Measurements from ENCODE around the gene PSTPIP1.
A peak's percentile ranks its signal among the peaks of the same experiment; 100 is the strongest.

Gene PSTPIP1

GRCh38 chr15:77038312-77039216, 43.6 kb downstream of the PSTPIP1 start:
- H3K9me3 ChIP-seq, result no peaks in the 10 kb centered on the region

GRCh38 chr15:77039217-77039533, 44.2 kb downstream of the PSTPIP1 start:
- H3K4me3 ChIP-seq, result no peak overlapping the region
- peaks cover 20% of the 10 kb centered on the region for H3K4me1 ChIP-seq
- H3K27ac ChIP-seq, result no peak overlapping the region
- H3K4me2 ChIP-seq, result no peak overlapping the region
- peaks cover 31% of the 10 kb centered on the region; the same call in 1 of the 2 replicates for H4K20me1 ChIP-seq
- peaks cover 49% of the 10 kb centered on the region for H3K36me3 ChIP-seq
- TF ChIP-seq Cebpa-rat (IDR thresholded peaks at IDR 0.05), result no peak
- H3K9me3 ChIP-seq, result no peaks in the 10 kb centered on the region
- no peak overlapping the region for H3K9ac ChIP-seq
- H3K27me3 ChIP-seq, result no peaks in the 10 kb centered on the region

More at GRCh38 chr15:77038312-77039216, 43.6 kb downstream of the PSTPIP1 start:
- H4K20me1 ChIP-seq, result peaks cover 26% of the 10 kb centered on the region; the same call in 1 of the 2 replicates
- H3K4me1 ChIP-seq, result peaks cover 18% of the 10 kb centered on the region
- H3K9ac ChIP-seq, result no peak overlapping the region
- no peak for TF ChIP-seq Cebpa-rat (IDR thresholded peaks at IDR 0.05)
- no peak overlapping the region for H3K4me2 ChIP-seq
- H3K27ac ChIP-seq, result no peak overlapping the region
- no peak overlapping the region for H3K4me3 ChIP-seq
- H3K36me3 ChIP-seq, result peaks cover 43% of the 10 kb centered on the region
- H3K27me3 ChIP-seq, result no peaks in the 10 kb centered on the region

GRCh38 chr15:77039848-77040247, 44.9 kb downstream of the PSTPIP1 start:
- Histone ChIP-seq H3K4me1 (peaks cover 27% of the 10 kb centered on the region), H3K36me3 (peaks cover 55% of the 10 kb centered on the region), H3K9ac (no peak overlapping the region), H3K4me3 (no peak overlapping the region), H3K9me3 (no peaks in the 10 kb centered on the region), H3K27me3 (no peaks in the 10 kb centered on the region), H3K27ac (no peak overlapping the region), H3K4me2 (no peak overlapping the region), H4K20me1 (peaks cover 38% of the 10 kb centered on the region; the same call in 1 of the 2 replicates)
- TF ChIP-seq Cebpa-rat (IDR thresholded peaks at IDR 0.05), result no peak

GRCh38 chr15:77040673-77041072, 45.7 kb downstream of the PSTPIP1 start:
- Histone ChIP-seq H3K4me2 (peak overlapping the region; percentile 66), H3K36me3 (peaks cover 59% of the 10 kb centered on the region)
- TF ChIP-seq Cebpa-rat (IDR thresholded peaks at IDR 0.05), result no peak

GRCh38 chr15:77042245-77042919, 47.5 kb downstream of the PSTPIP1 start:
- Histone ChIP-seq H3K9ac (no peak overlapping the region), H3K4me2 (no peak overlapping the region), H3K27me3 (no peaks in the 10 kb centered on the region), H3K4me1 (peaks cover 33% of the 10 kb centered on the region), H3K27ac (no peak overlapping the region), H4K20me1 (peaks cover 45% of the 10 kb centered on the region; the same call in 1 of the 2 replicates), H3K9me3 (no peaks in the 10 kb centered on the region), H3K4me3 (no peak overlapping the region), H3K36me3 (peaks cover 59% of the 10 kb centered on the region)
- TF ChIP-seq Cebpa-rat (IDR thresholded peaks at IDR 0.05), result no peak

More at GRCh38 chr15:77040673-77041072, 45.7 kb downstream of the PSTPIP1 start:
- H3K9ac ChIP-seq, result peak overlapping the region; percentile 9; the same call in 1 of the 2 replicates
- no peak overlapping the region for H3K4me3 ChIP-seq
- H4K20me1 ChIP-seq, result peaks cover 45% of the 10 kb centered on the region; the same call in 1 of the 2 replicates
- H3K27ac ChIP-seq, result peak overlapping the region; percentile 42; the same call in 1 of the 2 replicates
- H3K9me3 ChIP-seq, result no peaks in the 10 kb centered on the region
- no peaks in the 10 kb centered on the region for H3K27me3 ChIP-seq
- H3K4me1 ChIP-seq, result peaks cover 33% of the 10 kb centered on the region

- H3K9ac ChIP-seq, result no peak overlapping the region
- no peak overlapping the region for H3K4me3 ChIP-seq
- TF ChIP-seq Cebpa-rat (IDR thresholded peaks at IDR 0.05), result no peak
- no peaks in the 10 kb centered on the region for H3K9me3 ChIP-seq
- H3K27me3 ChIP-seq, result no peaks in the 10 kb centered on the region
- no peak overlapping the region for H3K27ac ChIP-seq
- peaks cover 33% of the 10 kb centered on the region for H3K4me1 ChIP-seq
- H3K4me2 ChIP-seq, result no peak overlapping the region
- H4K20me1 ChIP-seq, result peaks cover 45% of the 10 kb centered on the region; the same call in 1 of the 2 replicates
- peaks cover 62% of the 10 kb centered on the region for H3K36me3 ChIP-seq
These were observed 48.3 kb downstream of the PSTPIP1 start for GRCh38 chr15:77042955-77043920.

- H3K27me3 ChIP-seq, result no peaks in the 10 kb centered on the region
- peaks cover 33% of the 10 kb centered on the region for H3K4me1 ChIP-seq
- H3K4me3 ChIP-seq, result no peak overlapping the region
- TF ChIP-seq Cebpa-rat (IDR thresholded peaks at IDR 0.05), result no peak
- peaks cover 45% of the 10 kb centered on the region; the same call in 1 of the 2 replicates for H4K20me1 ChIP-seq
- H3K36me3 ChIP-seq, result peaks cover 70% of the 10 kb centered on the region
- H3K9ac ChIP-seq, result no peak overlapping the region
- no peak overlapping the region for H3K27ac ChIP-seq
- no peak overlapping the region; the same call in 1 of the 2 replicates for H3K4me2 ChIP-seq
- no peaks in the 10 kb centered on the region for H3K9me3 ChIP-seq
These were observed 49.5 kb downstream of the PSTPIP1 start for GRCh38 chr15:77044228-77045042.

GRCh38 chr15:77045985-77046384, 51.1 kb downstream of the PSTPIP1 start:
- TF ChIP-seq Cebpa-rat (IDR thresholded peaks at IDR 0.05), result no peak
- peaks cover 26% of the 10 kb centered on the region for H3K4me1 ChIP-seq
- H3K4me3 ChIP-seq, result no peak overlapping the region
- peaks cover 39% of the 10 kb centered on the region; the same call in 1 of the 2 replicates for H4K20me1 ChIP-seq
- H3K36me3 ChIP-seq, result peaks cover 85% of the 10 kb centered on the region
- H3K9me3 ChIP-seq, result no peaks in the 10 kb centered on the region
- H3K9ac ChIP-seq, result no peak overlapping the region
- H3K4me2 ChIP-seq, result no peak overlapping the region
- no peak overlapping the region for H3K27ac ChIP-seq
- no peaks in the 10 kb centered on the region for H3K27me3 ChIP-seq
